SK-N-SH (cell line): ENCODE measurements around the gene SCRN1. TPM values are rescaled to one million over a fixed set of nuclear protein-coding genes. Genes with fewer than 3 reads are reported as not detected.

Experiments used
- CHD2 ChIP-seq: fragments of 150-350 bp; IDR thresholded peaks from 2 replicates; pipeline ENCODE4 v1.6.1; 2018; ENCODE audit warnings: low read length; ENCODE audit not compliant: partially characterized antibody
- ELF1 ChIP-seq: IDR thresholded peaks from 2 replicates; pipeline ENCODE4 v1.4.0; 2012
- EP300 ChIP-seq, 2 experiments: IDR thresholded peaks; 2 replicates each; pipeline versions ENCODE4 v1.4.0 to v1.6.1; 2012; ENCODE audit warnings: borderline replicate concordance in 1 of 2, low read depth in 1 of 2, low read length in 1 of 2
- EZH2phosphoT487 ChIP-seq: fragments of 200-600 bp; sonication (generic); IDR thresholded peaks from 2 replicates; pipeline ENCODE4 v1.6.1; 2017; ENCODE audit warnings: low read depth, mixed run types, mild to moderate bottlenecking, antibody characterized with exemption, moderate library complexity, borderline replicate concordance
- GABPA ChIP-seq: IDR thresholded peaks from 2 replicates; pipeline ENCODE4 v1.4.0; 2012; ENCODE audit warnings: low read depth, mild to moderate bottlenecking
- GATA2 ChIP-seq: sonication (generic); formaldehyde crosslinking; IDR thresholded peaks from 2 replicates; pipeline ENCODE4 v1.5.0; 2020; ENCODE audit warnings: mild to moderate bottlenecking, missing genetic modification reagents
- MEF2A ChIP-seq: IDR thresholded peaks from 2 replicates; pipeline ENCODE4 v1.4.0; 2012; ENCODE audit warnings: low read depth, borderline replicate concordance
- NFIC ChIP-seq: IDR thresholded peaks from 2 replicates; pipeline ENCODE4 v1.4.0; 2012; ENCODE audit warnings: borderline replicate concordance
- NRF1 ChIP-seq: IDR thresholded peaks from 2 replicates; pipeline ENCODE4 v1.6.1; 2012; ENCODE audit warnings: low read depth, mild to moderate bottlenecking, low read length
- POLR2AphosphoS5 ChIP-seq: IDR thresholded peaks from 2 replicates; pipeline ENCODE4 v1.6.1; 2012; ENCODE audit warnings: low read depth, low read length
- RAD21 ChIP-seq: IDR thresholded peaks from 2 replicates; pipeline ENCODE4 v1.6.1; 2012; ENCODE audit warnings: mild to moderate bottlenecking, low read length
- RCOR1 ChIP-seq: fragments of 150-350 bp; IDR thresholded peaks from 2 replicates; pipeline ENCODE4 v1.6.1; 2017; ENCODE audit warnings: antibody characterized with exemption, low read length
- RFX5 ChIP-seq: IDR thresholded peaks from 2 replicates; pipeline ENCODE4 v1.6.1; 2012; ENCODE audit warnings: mild to moderate bottlenecking, improper control_type of control experiment, low read length
- TAF1 ChIP-seq: IDR thresholded peaks from 2 replicates; pipeline ENCODE4 v1.6.1; 2012; ENCODE audit warnings: low read depth, mild to moderate bottlenecking, low read length, moderate library complexity, borderline replicate concordance
- TCF12 ChIP-seq: IDR thresholded peaks from 2 replicates; pipeline ENCODE4 v1.4.0; 2012
- TEAD4 ChIP-seq: IDR thresholded peaks from 2 replicates; pipeline ENCODE4 v1.4.0; 2012; ENCODE audit warnings: mild to moderate bottlenecking, borderline replicate concordance; ENCODE audit not compliant: insufficient read depth
- polyA plus RNA-seq, 3 experiments: library from polyadenylated mRNA; depleted of rRNA; stranded (reverse); fragments of >200 nt; gene quantifications; 2 replicates each; pipeline ENCODE4 v1.2.3, GENCODE V29; 2012
- TF ChIP-seq, protein P1 (sequence below): IDR thresholded peaks from 2 replicates; pipeline ENCODE4 v1.6.1; 2012; ENCODE audit warnings: mild to moderate bottlenecking, low read depth, low read length, moderate library complexity
- TF ChIP-seq, protein P2 (sequence below): fragments of 150-350 bp; IDR thresholded peaks from 2 replicates; pipeline ENCODE4 v1.6.1; 2017; ENCODE audit warnings: antibody characterized with exemption, low read length, low read depth, borderline replicate concordance
- TF ChIP-seq, protein P3 (sequence below): IDR thresholded peaks from 2 replicates; pipeline ENCODE4 v1.4.0; 2012; ENCODE audit warnings: low read depth
- TF ChIP-seq, protein P4 (sequence below): fragments of 150-350 bp; IDR thresholded peaks from 2 replicates; pipeline ENCODE4 v1.6.1; 2016; ENCODE audit warnings: mild to moderate bottlenecking, low read depth, low read length
- TF ChIP-seq, protein P5 (sequence below): IDR thresholded peaks from 2 replicates; pipeline ENCODE4 v1.4.0; 2012; ENCODE audit warnings: low read depth, borderline replicate concordance
- TF ChIP-seq, protein P6 (sequence below): fragments of 200-600 bp; sonication (generic); IDR thresholded peaks from 2 replicates; pipeline ENCODE4 v1.6.1; 2017; ENCODE audit warnings: antibody characterized with exemption, mild to moderate bottlenecking, moderate library complexity

SCRN1 gene
- polyA plus RNA-seq, 1 of the 3 experiments (the other 2 are of a cell fraction): 64.3 TPM

DNA sequence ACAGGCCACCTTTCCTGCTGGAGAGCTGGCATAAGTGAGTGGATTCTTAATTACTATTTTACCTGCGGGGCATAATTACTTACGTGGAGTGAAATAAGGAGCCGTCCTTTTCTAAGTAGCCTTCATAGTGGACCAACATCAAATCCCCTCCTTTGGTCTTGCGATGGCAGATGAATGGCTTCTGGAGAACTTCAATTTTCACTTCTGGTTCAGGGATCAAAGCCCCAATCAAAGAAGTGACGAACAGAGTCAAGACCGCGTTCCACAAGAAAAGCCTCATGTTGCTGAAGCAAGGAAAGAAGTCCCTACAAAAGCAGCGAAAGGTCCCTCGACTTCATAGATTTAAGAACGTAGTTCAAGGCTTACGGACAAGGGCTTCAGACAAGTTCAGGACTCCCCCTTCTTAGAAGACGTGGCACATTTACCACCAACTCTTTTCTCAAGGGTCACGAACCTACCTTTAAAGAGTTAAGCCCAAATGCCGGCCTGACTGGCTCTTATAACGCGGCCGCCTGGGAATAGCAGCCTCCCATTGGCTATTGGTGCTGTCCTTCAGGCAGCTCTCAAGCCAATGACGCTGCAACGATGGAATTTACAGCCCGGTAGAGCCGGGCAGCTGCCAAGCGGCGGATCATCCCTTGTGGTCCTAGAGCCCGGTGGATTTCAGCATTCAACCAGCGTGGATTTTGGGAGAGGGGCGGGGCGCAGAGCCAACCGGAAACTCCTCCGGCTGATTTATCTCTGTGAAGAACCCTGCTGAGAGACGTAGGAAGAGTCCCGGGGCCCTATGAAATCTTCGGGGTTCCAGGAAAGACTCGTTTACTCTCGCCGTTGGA lies 36.8 kb upstream of the SCRN1 start, which contains the start of gene FKBP14 (continued):
- TF ChIP-seq, protein P1, sequence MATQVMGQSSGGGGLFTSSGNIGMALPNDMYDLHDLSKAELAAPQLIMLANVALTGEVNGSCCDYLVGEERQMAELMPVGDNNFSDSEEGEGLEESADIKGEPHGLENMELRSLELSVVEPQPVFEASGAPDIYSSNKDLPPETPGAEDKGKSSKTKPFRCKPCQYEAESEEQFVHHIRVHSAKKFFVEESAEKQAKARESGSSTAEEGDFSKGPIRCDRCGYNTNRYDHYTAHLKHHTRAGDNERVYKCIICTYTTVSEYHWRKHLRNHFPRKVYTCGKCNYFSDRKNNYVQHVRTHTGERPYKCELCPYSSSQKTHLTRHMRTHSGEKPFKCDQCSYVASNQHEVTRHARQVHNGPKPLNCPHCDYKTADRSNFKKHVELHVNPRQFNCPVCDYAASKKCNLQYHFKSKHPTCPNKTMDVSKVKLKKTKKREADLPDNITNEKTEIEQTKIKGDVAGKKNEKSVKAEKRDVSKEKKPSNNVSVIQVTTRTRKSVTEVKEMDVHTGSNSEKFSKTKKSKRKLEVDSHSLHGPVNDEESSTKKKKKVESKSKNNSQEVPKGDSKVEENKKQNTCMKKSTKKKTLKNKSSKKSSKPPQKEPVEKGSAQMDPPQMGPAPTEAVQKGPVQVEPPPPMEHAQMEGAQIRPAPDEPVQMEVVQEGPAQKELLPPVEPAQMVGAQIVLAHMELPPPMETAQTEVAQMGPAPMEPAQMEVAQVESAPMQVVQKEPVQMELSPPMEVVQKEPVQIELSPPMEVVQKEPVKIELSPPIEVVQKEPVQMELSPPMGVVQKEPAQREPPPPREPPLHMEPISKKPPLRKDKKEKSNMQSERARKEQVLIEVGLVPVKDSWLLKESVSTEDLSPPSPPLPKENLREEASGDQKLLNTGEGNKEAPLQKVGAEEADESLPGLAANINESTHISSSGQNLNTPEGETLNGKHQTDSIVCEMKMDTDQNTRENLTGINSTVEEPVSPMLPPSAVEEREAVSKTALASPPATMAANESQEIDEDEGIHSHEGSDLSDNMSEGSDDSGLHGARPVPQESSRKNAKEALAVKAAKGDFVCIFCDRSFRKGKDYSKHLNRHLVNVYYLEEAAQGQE: peak; percentile 53; the same call in 1 of the 2 replicates
- TF ChIP-seq NFIC (peak; percentile 90), NRF1 (peak; percentile 1; the same call in 1 of the 2 replicates), MEF2A (no peak), TCF12 (peak; percentile 49), GATA2 (no peak), ELF1 (peak; percentile 74), GABPA (peak; percentile 51), RCOR1 (peak; percentile 39; the same call in 1 of the 2 replicates), TAF1 (peak; percentile 68; the same call in 1 of the 2 replicates), RFX5 (peak; percentile 76; the same call in 1 of the 2 replicates), RAD21 (0 out of 2 replicates have a peak, but pooled peaks have one; percentile 2), EP300 (IDR thresholded peaks at IDR 0.05; ENCODE audit: borderline replicate concordance in 1 of 2, low read depth in 1 of 2, low read length in 1 of 2) (peak in 1 of 2 experiments; percentile 34; a peak in 1 of 4 replicates), TEAD4 (0 out of 2 replicates have a peak, but pooled peaks have one; percentile 42), CHD2 (peak; percentile 93), EZH2phosphoT487 (no peak), POLR2AphosphoS5 (peak; percentile 74)
- TF ChIP-seq, protein P2, sequence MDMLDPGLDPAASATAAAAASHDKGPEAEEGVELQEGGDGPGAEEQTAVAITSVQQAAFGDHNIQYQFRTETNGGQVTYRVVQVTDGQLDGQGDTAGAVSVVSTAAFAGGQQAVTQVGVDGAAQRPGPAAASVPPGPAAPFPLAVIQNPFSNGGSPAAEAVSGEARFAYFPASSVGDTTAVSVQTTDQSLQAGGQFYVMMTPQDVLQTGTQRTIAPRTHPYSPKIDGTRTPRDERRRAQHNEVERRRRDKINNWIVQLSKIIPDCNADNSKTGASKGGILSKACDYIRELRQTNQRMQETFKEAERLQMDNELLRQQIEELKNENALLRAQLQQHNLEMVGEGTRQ: no peak
- TF ChIP-seq, protein P3, sequence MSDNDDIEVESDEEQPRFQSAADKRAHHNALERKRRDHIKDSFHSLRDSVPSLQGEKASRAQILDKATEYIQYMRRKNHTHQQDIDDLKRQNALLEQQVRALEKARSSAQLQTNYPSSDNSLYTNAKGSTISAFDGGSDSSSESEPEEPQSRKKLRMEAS: peak; percentile 84; the same call in 1 of the 2 replicates
- TF ChIP-seq, protein P4, sequence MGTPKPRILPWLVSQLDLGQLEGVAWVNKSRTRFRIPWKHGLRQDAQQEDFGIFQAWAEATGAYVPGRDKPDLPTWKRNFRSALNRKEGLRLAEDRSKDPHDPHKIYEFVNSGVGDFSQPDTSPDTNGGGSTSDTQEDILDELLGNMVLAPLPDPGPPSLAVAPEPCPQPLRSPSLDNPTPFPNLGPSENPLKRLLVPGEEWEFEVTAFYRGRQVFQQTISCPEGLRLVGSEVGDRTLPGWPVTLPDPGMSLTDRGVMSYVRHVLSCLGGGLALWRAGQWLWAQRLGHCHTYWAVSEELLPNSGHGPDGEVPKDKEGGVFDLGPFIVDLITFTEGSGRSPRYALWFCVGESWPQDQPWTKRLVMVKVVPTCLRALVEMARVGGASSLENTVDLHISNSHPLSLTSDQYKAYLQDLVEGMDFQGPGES: peak; percentile 97
- TF ChIP-seq, protein P5, sequence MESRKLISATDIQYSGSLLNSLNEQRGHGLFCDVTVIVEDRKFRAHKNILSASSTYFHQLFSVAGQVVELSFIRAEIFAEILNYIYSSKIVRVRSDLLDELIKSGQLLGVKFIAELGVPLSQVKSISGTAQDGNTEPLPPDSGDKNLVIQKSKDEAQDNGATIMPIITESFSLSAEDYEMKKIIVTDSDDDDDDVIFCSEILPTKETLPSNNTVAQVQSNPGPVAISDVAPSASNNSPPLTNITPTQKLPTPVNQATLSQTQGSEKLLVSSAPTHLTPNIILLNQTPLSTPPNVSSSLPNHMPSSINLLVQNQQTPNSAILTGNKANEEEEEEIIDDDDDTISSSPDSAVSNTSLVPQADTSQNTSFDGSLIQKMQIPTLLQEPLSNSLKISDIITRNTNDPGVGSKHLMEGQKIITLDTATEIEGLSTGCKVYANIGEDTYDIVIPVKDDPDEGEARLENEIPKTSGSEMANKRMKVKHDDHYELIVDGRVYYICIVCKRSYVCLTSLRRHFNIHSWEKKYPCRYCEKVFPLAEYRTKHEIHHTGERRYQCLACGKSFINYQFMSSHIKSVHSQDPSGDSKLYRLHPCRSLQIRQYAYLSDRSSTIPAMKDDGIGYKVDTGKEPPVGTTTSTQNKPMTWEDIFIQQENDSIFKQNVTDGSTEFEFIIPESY: 0 out of 2 replicates have a peak, but pooled peaks have one; percentile 57
- TF ChIP-seq, protein P6, sequence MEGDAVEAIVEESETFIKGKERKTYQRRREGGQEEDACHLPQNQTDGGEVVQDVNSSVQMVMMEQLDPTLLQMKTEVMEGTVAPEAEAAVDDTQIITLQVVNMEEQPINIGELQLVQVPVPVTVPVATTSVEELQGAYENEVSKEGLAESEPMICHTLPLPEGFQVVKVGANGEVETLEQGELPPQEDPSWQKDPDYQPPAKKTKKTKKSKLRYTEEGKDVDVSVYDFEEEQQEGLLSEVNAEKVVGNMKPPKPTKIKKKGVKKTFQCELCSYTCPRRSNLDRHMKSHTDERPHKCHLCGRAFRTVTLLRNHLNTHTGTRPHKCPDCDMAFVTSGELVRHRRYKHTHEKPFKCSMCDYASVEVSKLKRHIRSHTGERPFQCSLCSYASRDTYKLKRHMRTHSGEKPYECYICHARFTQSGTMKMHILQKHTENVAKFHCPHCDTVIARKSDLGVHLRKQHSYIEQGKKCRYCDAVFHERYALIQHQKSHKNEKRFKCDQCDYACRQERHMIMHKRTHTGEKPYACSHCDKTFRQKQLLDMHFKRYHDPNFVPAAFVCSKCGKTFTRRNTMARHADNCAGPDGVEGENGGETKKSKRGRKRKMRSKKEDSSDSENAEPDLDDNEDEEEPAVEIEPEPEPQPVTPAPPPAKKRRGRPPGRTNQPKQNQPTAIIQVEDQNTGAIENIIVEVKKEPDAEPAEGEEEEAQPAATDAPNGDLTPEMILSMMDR: no peak
